Esophagus muscularis mucosa (tissue), 4 donors: ENCODE measurements around the gene PRICKLE1. TPM values are rescaled to one million over a fixed set of nuclear protein-coding genes. Genes with fewer than 3 reads are reported as not detected.
A peak's percentile ranks its signal among the peaks of the same experiment; 100 is the strongest.

Experiments used
- DNase-seq: peaks from one replicate; pipeline ENCODE4 v3.0.0-alpha.2; 2017; ENCODE audit errors: extremely low spot score
- H3K27ac ChIP-seq, 4 donors: fragments of 200-600 bp; sonication (generic); replicated peaks in 1 of 4; 1 replicate in 3 of 4; 2 replicates in 1 of 4; pipeline ENCODE4 v1.5.1; 2016 to 2019; ENCODE audit warnings: mild to moderate bottlenecking in 1 of 4
- H3K27me3 ChIP-seq, 4 donors: fragments of 200-600 bp; sonication (generic); one replicate each; pipeline versions ENCODE4 v1.5.1 to v1.6.0; 2016 to 2019
- H3K36me3 ChIP-seq, 4 donors: fragments of 200-600 bp; sonication (generic); one replicate each; pipeline ENCODE4 v1.5.1; 2016 to 2019
- H3K4me1 ChIP-seq, 4 donors: fragments of 200-600 bp; sonication (generic); one replicate each; pipeline ENCODE4 v1.5.1; 2016 to 2019
- H3K4me3 ChIP-seq, 4 donors: fragments of 200-600 bp; sonication (generic); 1 replicate in 2 of 4; 2 replicates in 2 of 4; pipeline ENCODE4 v1.5.1; 2016 to 2019; ENCODE audit warnings: mild to moderate bottlenecking in 4 of 4, moderate library complexity in 1 of 4
- H3K9me3 ChIP-seq, 4 donors: fragments of 200-600 bp; sonication (generic); 1 replicate in 3 of 4; 2 replicates in 1 of 4; pipeline ENCODE4 v1.5.1; 2016 to 2019
- CTCF ChIP-seq, 3 experiments: fragments of 200-600 bp in 2 of 3; fragments of 450-650 bp in 1 of 3; sonication (generic) in 2 of 3; IDR thresholded peaks; one replicate each; pipeline ENCODE4 v1.5.1; 2017 to 2019; ENCODE audit warnings: antibody characterized with exemption in 3 of 3, mild to moderate bottlenecking in 2 of 3, moderate library complexity in 1 of 3
- EP300 ChIP-seq: sonication (generic); formaldehyde crosslinking; IDR thresholded peaks from one replicate; pipeline ENCODE4 v1.6.1; 2017; ENCODE audit warnings: antibody characterized with exemption
- POLR2A ChIP-seq: fragments of 450-650 bp; IDR thresholded peaks from one replicate; pipeline ENCODE4 v1.6.1; 2017; ENCODE audit warnings: antibody characterized with exemption, moderate library complexity, mild to moderate bottlenecking, low read depth
- POLR2AphosphoS5 ChIP-seq, 2 donors: sonication (generic); formaldehyde crosslinking; IDR thresholded peaks; one replicate each; pipeline ENCODE4 v1.6.1; 2017; ENCODE audit warnings: antibody characterized with exemption in 2 of 2
- WGBS: methylation state at CpG from one replicate; pipeline ENCODE4 v1.1.5; 2018; 5-methylcytosine and 5-hydroxymethylcytosine counted together
- intact Hi-C: fragments of 100-400 bp; cut with DNase I; formaldehyde crosslinking; loops from one replicate; pipeline ENCODE4 v1.15.1; 2023
- total RNA-seq, 4 donors: library from RNA; depleted of rRNA; stranded (reverse); fragments of >200 nt; gene quantifications; one replicate each; pipeline versions ENCODE4 v1.1.0 to v1.2.1, GENCODE V29; 2016

The PRICKLE1 gene
- total RNA-seq, 4 donors from 2014 or later: 12.5 to 36.9 (median 24.4) TPM

- no peaks in the 10 kb centered on the region for H3K36me3 ChIP-seq
- 44% methylated on average over 1 of the region's 1 CpG for WGBS
- H3K4me1 ChIP-seq: peaks cover 0 to 2% (median under 1%) of the 10 kb centered on the region in 4 donors
- peaks cover 0 to 27% (median 21%) of the 10 kb centered on the region in 4 donors for H3K9me3 ChIP-seq
- H3K27me3 ChIP-seq: no peaks in the 10 kb centered on the region
- H3K4me3 ChIP-seq: no peak overlapping the region
- TF ChIP-seq POLR2AphosphoS5 (IDR thresholded peaks at IDR 0.05) (no peak), CTCF (IDR thresholded peaks at IDR 0.05) (no peak), EP300 (no peak), POLR2A (no peak)
- peak; percentile 47 for DNase-seq
- no peak overlapping the region for H3K27ac ChIP-seq
- intact Hi-C loops: no loop called here
Measured at GRCh38 chr12:42617622-42618021, 28.1 kb upstream of the PRICKLE1 start.

GRCh38 chr12:42615006-42615405, 25.5 kb upstream of the PRICKLE1 start:
- peaks cover 0 to 14% (median 11%) of the 10 kb centered on the region in 4 donors for H3K4me1 ChIP-seq
- no peak overlapping the region for H3K4me3 ChIP-seq
- intact Hi-C loops: no loop called here
- WGBS: 78% methylated on average over 3 of the region's 3 CpGs
- no peak overlapping the region for H3K27ac ChIP-seq
- H3K27me3 ChIP-seq: no peaks in the 10 kb centered on the region
- no peak for DNase-seq
- no peak for TF ChIP-seq EP300
- TF ChIP-seq POLR2AphosphoS5 (IDR thresholded peaks at IDR 0.05): no peak
- no peak for TF ChIP-seq CTCF (IDR thresholded peaks at IDR 0.05)
- no peak for TF ChIP-seq POLR2A
- H3K36me3 ChIP-seq: no peaks in the 10 kb centered on the region
- H3K9me3 ChIP-seq: peaks cover 0 to 27% (median 21%) of the 10 kb centered on the region in 4 donors

- H3K27ac ChIP-seq: no peak overlapping the region
- H3K4me1 ChIP-seq: peaks cover 0 to 14% (median 11%) of the 10 kb centered on the region in 4 donors
- H3K27me3 ChIP-seq: no peaks in the 10 kb centered on the region
- no peaks in the 10 kb centered on the region for H3K36me3 ChIP-seq
- peaks cover 0 to 9% (median 4%) of the 10 kb centered on the region in 4 donors for H3K9me3 ChIP-seq
- intact Hi-C loops: no loop called here
- no peak overlapping the region for H3K4me3 ChIP-seq
- no peak for DNase-seq
- no peak for TF ChIP-seq EP300
- TF ChIP-seq CTCF (IDR thresholded peaks at IDR 0.05): no peak
- no peak for TF ChIP-seq POLR2AphosphoS5 (IDR thresholded peaks at IDR 0.05)
- no peak for TF ChIP-seq POLR2A
Measured at GRCh38 chr12:42612231-42612613, 22.7 kb upstream of the PRICKLE1 start.

- no peak overlapping the region for H3K27ac ChIP-seq
- no peaks in the 10 kb centered on the region for H3K27me3 ChIP-seq
Measured at GRCh38 chr12:42611571-42612230, 22.2 kb upstream of the PRICKLE1 start.

More at GRCh38 chr12:42611571-42612230, 22.2 kb upstream of the PRICKLE1 start:
- TF ChIP-seq POLR2A: no peak
- no peak for TF ChIP-seq EP300
- no peak for TF ChIP-seq CTCF (IDR thresholded peaks at IDR 0.05)
- no peak for TF ChIP-seq POLR2AphosphoS5 (IDR thresholded peaks at IDR 0.05)
- DNase-seq: peak; percentile 19
- H3K4me3 ChIP-seq: no peak overlapping the region
- H3K9me3 ChIP-seq: peaks cover 0 to 5% (median 2%) of the 10 kb centered on the region in 4 donors
- WGBS: 70% methylated on average over 4 of the region's 4 CpGs
- intact Hi-C loops: no loop called here
- peaks cover 0 to 14% (median 11%) of the 10 kb centered on the region in 4 donors for H3K4me1 ChIP-seq
- H3K36me3 ChIP-seq: no peaks in the 10 kb centered on the region
